ENCODE data around the gene KCNN3.

KCNN3 gene

GRCh38 chr1:154870734-154871133 lies 653 bp upstream of the KCNN3 start:
- H3K27ac ChIP-seq: no peak overlapping the region
- TF ChIP-seq ZFX (IDR thresholded peaks at IDR 0.05; ENCODE audit: borderline replicate concordance): no peak
- TF ChIP-seq CTCF (IDR thresholded peaks at IDR 0.05): no peak

- H3K27ac ChIP-seq: no peak overlapping the region
- TF ChIP-seq ZFX (IDR thresholded peaks at IDR 0.05; ENCODE audit: borderline replicate concordance) (no peak), CTCF (IDR thresholded peaks at IDR 0.05) (no peak)
These were observed 548 bp downstream of the KCNN3 start for GRCh38 chr1:154869351-154870114.

GRCh38 chr1:154867841-154868605 lies 2.1 kb downstream of the KCNN3 start:
- TF ChIP-seq CTCF (IDR thresholded peaks at IDR 0.05): no peak
- TF ChIP-seq ZFX (IDR thresholded peaks at IDR 0.05; ENCODE audit: borderline replicate concordance): no peak
- H3K27ac ChIP-seq: no peak overlapping the region

- TF ChIP-seq ZFX (IDR thresholded peaks at IDR 0.05; ENCODE audit: borderline replicate concordance) (no peak), CTCF (IDR thresholded peaks at IDR 0.05) (no peak)
- no peak overlapping the region for H3K27ac ChIP-seq
These were observed 2.8 kb downstream of the KCNN3 start for GRCh38 chr1:154867064-154867825.

- TF ChIP-seq ZFX (IDR thresholded peaks at IDR 0.05; ENCODE audit: borderline replicate concordance) (no peak), CTCF (IDR thresholded peaks at IDR 0.05) (no peak)
- no peak overlapping the region for H3K27ac ChIP-seq
These were observed 3.6 kb downstream of the KCNN3 start for GRCh38 chr1:154866257-154867063.

- TF ChIP-seq CTCF (IDR thresholded peaks at IDR 0.05) (no peak), ZFX (IDR thresholded peaks at IDR 0.05; ENCODE audit: borderline replicate concordance) (no peak)
These were observed 4.4 kb downstream of the KCNN3 start for GRCh38 chr1:154865442-154866256.

More at GRCh38 chr1:154865442-154866256, 4.4 kb downstream of the KCNN3 start:
- no peak overlapping the region for H3K27ac ChIP-seq
